M059J (cell line): ENCODE data around the gene G6PC3. TPM values are rescaled to one million over a fixed set of nuclear protein-coding genes. Genes with fewer than 3 reads are reported as not detected.
A peak's percentile ranks its signal among the peaks of the same experiment; 100 is the strongest.
"Not testable (repeated sequence)": the region's sequence is repeated elsewhere in the genome, so short reads cannot be mapped to it uniquely, and the experiment has no call there.

ENCODE experiments used
- DNase-seq: peaks from one replicate; pipeline ENCODE4 v3.0.0-alpha.2; 2012; ENCODE audit warnings: low read depth
- total RNA-seq: library from RNA; depleted of rRNA; stranded (reverse); fragments of >200 nt; shearing (Covaris generic); gene quantifications from 2 replicates; pipeline ENCODE4 v1.2.3, GENCODE V29; 2014

Gene G6PC3
- total RNA-seq, 1 experiment from 2014 or later, result 66.4 TPM

- peak; percentile 96 for DNase-seq
These were observed 38.1 kb downstream of the G6PC3 start for GRCh38 chr17:44108440-44109311.

GRCh38 chr17:44109312-44109630 is 38.7 kb downstream of the G6PC3 start:
- DNase-seq, result no peak

- no peak for DNase-seq
These were observed 39.6 kb downstream of the G6PC3 start for GRCh38 chr17:44110011-44110686.

- peak; percentile 88 for DNase-seq
These were observed 40.5 kb downstream of the G6PC3 start for GRCh38 chr17:44110823-44111633.

GRCh38 chr17:44111777-44112176 is 41.2 kb downstream of the G6PC3 start:
- DNase-seq, result no peak

DNA sequence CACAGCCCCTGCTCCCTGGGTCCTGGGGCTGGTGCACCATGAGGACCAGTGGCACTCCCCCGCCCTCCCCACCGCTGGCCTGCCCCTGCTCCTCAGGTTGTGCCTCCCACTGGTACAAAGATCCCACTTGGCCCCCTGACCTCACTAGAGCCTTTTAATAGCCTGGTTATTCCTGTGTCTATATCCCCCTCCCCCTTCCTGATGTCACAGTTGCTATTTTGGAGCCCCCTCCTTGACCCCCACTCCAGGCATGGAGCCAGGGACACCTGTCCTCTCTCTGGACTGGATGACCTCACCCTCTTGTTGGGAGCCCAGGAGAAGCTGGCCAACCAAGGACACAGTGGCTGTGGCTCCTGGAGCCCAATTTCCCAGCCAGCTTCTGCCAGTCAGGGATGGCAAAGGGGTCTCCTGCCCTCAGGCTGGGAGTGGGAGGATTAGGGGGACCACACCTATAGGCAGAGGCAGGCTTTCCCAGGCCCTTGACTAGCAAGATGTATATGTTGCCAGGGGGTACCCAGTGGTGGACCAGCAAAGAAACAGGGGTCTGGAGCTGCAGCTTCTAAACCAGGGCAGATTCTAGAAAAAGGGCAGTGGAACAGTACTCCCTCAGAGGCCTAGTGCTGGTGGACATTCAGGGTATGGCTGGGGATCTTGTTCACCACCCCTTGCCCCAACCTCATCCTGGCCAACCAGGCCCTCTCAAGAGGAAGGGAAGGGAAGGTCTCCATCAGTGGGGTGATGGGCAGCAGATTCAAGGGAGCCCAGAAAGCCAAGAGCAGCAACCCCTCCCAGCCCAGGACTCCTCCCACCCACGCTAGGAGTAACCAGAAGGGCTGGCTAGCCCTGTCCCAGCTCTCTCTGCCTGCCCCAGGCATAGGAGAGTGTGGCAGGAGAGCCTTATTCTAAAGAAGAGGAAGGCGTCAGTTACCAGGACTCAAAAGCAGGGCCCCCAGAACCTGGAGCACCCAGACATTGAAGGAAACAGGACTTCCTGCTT is 42.0 kb downstream of the G6PC3 start:
- no peak for DNase-seq

DNA sequence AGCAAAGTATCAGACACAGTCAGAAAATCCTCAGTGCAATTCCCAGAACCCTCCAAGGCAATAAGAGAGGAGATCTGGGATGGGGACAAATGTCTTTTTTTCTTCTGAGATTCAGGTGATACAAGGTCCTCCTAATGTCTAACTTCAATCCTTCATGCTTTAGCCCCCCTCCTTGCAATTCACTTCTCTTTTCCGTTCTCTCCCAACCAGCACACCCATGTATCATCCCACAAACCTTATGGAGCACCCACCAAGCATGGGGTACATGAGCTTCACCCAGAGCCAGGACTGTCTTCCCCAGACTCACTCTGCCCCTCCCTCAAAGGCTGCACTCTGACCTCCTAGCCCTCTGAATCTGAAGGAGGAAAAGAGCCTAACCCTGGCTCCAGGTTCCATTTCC is 42.8 kb downstream of the G6PC3 start:
- DNase-seq, result no peak

DNA sequence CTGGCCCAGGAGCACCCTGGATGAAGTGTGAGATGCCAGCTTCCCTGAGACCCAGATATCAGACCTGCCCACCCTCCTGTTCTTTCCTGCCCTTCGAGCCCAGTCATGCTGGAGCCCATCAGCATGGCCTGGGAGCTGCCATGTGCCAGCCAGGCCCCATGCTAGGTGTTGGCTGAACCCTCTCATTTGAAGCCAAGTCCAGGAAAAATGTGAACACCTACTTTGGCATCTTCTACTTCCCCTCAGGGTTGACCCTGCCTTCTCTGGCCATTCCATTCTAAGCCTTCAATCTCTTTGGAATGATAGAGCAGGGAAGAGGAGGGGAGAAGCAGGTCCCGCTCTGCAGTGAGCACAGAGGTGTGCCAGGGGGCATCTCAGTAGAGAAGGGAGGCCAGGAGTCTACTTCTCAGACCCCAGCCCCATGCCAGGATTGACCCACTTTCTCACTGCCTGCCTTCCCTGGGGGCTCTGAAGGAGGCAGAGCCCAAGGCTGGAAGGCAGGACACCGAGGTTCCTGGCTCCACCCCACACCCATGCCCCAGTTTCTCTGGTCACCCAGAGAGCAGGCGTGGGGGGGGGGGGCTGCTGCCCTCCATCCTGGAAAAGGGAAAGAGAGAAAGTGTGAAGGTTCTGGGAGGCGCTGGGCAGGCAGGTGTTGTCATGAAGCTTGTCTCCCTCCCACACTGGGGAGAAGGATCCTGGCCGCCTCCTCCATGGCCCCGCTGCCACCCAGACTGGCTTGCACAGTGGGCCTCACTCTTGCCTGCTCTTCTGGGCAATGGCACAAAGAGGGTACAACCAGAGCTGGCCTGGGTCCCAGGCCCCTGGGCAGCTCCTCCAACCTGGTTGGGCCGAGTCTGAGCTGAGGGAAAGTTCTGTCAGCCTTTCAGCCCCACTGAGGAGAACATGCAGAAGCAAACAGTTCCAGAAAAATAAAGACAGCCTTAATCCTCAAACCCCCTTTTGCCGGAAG is 43.6 kb downstream of the G6PC3 start:
- no peak for DNase-seq

- peak; percentile 23 for DNase-seq
These were observed 45.3 kb downstream of the G6PC3 start for GRCh38 chr17:44115585-44116415.

- no peak for DNase-seq
These were observed 46.8 kb downstream of the G6PC3 start for GRCh38 chr17:44117351-44117750.

- no peak for DNase-seq
These were observed 48.0 kb downstream of the G6PC3 start for GRCh38 chr17:44118427-44119050.

GRCh38 chr17:44119062-44119461 is 48.5 kb downstream of the G6PC3 start:
- DNase-seq, result no peak

DNA sequence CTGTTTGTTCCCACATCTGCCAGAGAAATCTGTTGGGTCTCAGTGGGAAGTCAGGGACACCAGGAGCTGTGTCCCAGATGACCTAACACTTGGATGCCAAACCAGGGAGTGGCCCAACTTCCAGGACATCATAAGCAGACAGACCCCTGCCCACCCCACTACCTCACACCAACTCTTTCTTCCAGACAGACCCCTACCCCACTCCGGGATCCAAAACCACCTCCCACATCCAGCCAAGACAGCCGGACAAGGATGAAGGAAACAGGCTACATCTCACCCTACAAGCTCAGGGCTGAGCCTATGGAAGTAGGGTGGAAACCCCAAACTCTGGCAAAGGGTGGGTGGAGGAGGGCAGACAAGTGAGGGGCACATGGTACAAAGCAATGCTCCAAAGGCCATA is 49.3 kb downstream of the G6PC3 start:
- DNase-seq, result no peak

GRCh38 chr17:44120281-44120680 is 49.7 kb downstream of the G6PC3 start:
- DNase-seq, result not testable (repeated sequence)

DNA sequence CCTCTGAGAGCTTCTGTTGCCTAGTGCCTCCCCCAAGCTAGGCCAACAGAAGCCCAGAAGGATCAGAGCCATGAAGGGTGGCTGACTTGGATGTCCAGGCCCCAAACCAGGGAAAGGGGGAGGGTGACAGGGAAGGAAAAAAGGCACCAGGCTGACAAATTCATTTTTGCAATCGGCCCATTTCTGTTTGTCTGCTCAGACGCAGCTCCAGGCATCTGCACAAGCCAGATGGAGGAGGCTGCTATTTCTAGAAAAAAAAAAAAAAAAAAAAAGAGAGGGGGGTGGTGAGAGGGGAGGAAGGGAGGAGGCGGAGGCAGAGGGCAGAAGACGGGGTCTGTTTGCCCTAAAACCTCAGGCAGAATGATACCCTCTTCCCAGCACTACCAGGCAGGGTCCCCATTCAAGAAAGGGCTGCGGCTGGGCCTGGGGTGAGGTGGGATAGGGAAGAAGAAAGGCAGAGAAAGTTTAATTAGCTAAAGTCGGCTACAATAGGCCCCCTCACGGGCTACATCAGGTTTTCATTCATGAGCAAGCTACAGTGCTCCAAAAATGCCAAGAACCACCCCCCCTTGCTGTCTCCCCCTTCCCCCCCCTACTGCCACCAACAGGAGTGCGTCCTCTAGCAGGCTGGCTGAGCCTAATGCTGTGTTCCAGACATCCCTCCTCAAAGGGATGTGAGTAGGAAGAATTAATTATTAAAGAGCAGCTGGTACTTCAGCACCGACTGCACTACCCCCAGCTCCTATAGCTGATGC is 50.5 kb downstream of the G6PC3 start:
- no peak for DNase-seq

GRCh38 chr17:44121997-44122815 is 51.7 kb downstream of the G6PC3 start:
- no peak for DNase-seq

DNA sequence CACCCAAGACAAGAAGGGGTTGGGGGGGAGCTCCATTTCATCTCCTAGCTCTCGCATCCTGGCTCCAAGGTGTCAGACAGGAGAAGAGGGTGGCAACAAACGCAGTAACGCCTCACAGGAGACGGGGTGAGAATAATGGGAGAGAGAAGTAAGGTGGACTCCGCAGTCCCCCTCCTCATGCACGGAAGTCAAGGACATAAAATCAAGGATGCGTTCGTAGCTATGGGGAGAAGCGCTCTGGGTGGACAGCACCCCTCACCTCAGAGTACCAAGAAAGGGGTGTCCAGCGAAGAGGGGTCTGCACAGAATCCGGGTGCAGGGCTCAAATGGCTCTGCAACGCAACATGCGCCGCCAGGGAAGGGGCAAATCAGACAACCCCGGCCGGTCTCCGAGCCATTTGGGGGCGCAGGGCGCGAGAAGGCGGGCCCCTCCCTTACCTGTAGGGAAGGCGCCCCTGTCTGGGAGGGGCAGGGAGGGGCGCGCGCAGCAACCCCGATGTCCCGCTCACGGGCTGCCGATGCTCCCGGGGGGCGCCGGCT is 52.4 kb downstream of the G6PC3 start:
- no peak for DNase-seq
